H1 (cell line): ENCODE results near the gene BCAP31. TPM values are rescaled to one million over a fixed set of nuclear protein-coding genes. Genes with fewer than 3 reads are reported as not detected.
A peak's percentile ranks its signal among the peaks of the same experiment; 100 is the strongest.

Experiments
- CTCF ChIA-PET: fragments of 300-600 bp; sonication (Branson Sonifier 250); formaldehyde crosslinking; loops from one replicate; lab custom pipeline; 2021; ENCODE audit not compliant: partially characterized antibody; lab: Charles Lee
- POLR2A ChIA-PET: fragments of 300-600 bp; sonication (Branson Sonifier 250); formaldehyde crosslinking; loops from one replicate; lab custom pipeline; 2021; ENCODE audit warnings: inconsistent platforms; ENCODE audit not compliant: partially characterized antibody; lab: Charles Lee
- DNase-seq, 2 experiments: peaks; one replicate each; pipeline versions ENCODE4 v3.0.0 to v3.0.0-alpha.2; 2010 to 2022; ENCODE audit warnings: low spot score in 2 of 2, low read depth in 1 of 2, mixed read lengths in 1 of 2
- FAIRE-seq: peaks from 2 replicates; lab custom pipeline; 2011; peaks lifted over from hg19 to GRCh38; lab: Jason Lieb, UNC
- H2AFZ ChIP-seq: 2 replicates; pipeline ENCODE4 v1.8.1; 2012; ENCODE audit warnings: low read length, inconsistent platforms
- H2AK5ac ChIP-seq: 2 replicates; pipeline ENCODE4 v1.6.1; 2013; ENCODE audit warnings: low read depth, low read length
- H2BK120ac ChIP-seq: replicated peaks from 2 replicates; pipeline ENCODE3; 2013; ENCODE audit warnings: low read depth, low read length, inconsistent platforms
- H2BK12ac ChIP-seq: 2 replicates; pipeline ENCODE4 v1.6.1; 2013; ENCODE audit warnings: low read depth, low read length
- H2BK15ac ChIP-seq: 2 replicates; pipeline ENCODE4 v1.6.1; 2013; ENCODE audit warnings: low read length
- H2BK20ac ChIP-seq: 2 replicates; pipeline ENCODE4 v1.6.1; 2013; ENCODE audit warnings: low read length
- H2BK5ac ChIP-seq: 2 replicates; pipeline ENCODE4 v1.6.1; 2013; ENCODE audit warnings: low read depth, low read length
- H3K14ac ChIP-seq: 2 replicates; pipeline ENCODE4 v1.6.1; 2013; ENCODE audit warnings: inconsistent platforms; ENCODE audit not compliant: insufficient read length
- H3K18ac ChIP-seq: 2 replicates; pipeline ENCODE4 v1.6.1; 2013; ENCODE audit warnings: low read length; ENCODE audit errors: extremely low read depth
- H3K23ac ChIP-seq: 2 replicates; pipeline ENCODE4 v1.6.1; 2013; ENCODE audit warnings: inconsistent platforms; ENCODE audit not compliant: insufficient read length
- H3K23me2 ChIP-seq: 2 replicates; pipeline ENCODE4 v1.6.1; 2013; ENCODE audit warnings: low read depth, low read length
- H3K27ac ChIP-seq: 2 replicates; pipeline ENCODE4 v1.6.1; 2011; ENCODE audit warnings: low read depth, low read length, inconsistent platforms
- H3K27me3 ChIP-seq, 4 experiments: replicated peaks in 1 of 4; 1 replicate in 1 of 4; 2 replicates in 3 of 4; pipeline versions ENCODE4 v1.6.1 to v1.8.1; 2011 to 2013; ENCODE audit warnings: low read length in 3 of 4, mild to moderate bottlenecking in 3 of 4, inconsistent platforms in 2 of 4, mixed read lengths in 2 of 4, moderate library complexity in 1 of 4; ENCODE audit not compliant: control insufficient read depth in 3 of 4, insufficient read depth in 3 of 4; ENCODE audit errors: extremely low read depth in 1 of 4
- H3K36me3 ChIP-seq, 4 experiments: 2 replicates each; pipeline versions ENCODE4 v1.6.1 to v1.8.1; 2011 to 2013; ENCODE audit warnings: mild to moderate bottlenecking in 4 of 4, low read length in 3 of 4, moderate library complexity in 2 of 4, control low read depth in 1 of 4, inconsistent platforms in 1 of 4; ENCODE audit not compliant: insufficient read depth in 4 of 4, control insufficient read depth in 2 of 4
- H3K4ac ChIP-seq: replicated peaks from 2 replicates; pipeline ENCODE3; 2013; ENCODE audit warnings: low read length, low read depth, mixed read lengths, inconsistent platforms; ENCODE audit not compliant: insufficient read length
- H3K4me1 ChIP-seq, 4 experiments: replicated peaks in 1 of 4; 1 replicate in 1 of 4; 2 replicates in 3 of 4; pipeline versions ENCODE4 v1.6.1 to v1.8.1; 2011 to 2013; ENCODE audit warnings: low read length in 3 of 4, inconsistent platforms in 2 of 4, mixed read lengths in 1 of 4; ENCODE audit not compliant: insufficient read depth in 4 of 4, control insufficient read depth in 3 of 4
- H3K4me2 ChIP-seq, 2 experiments: 2 replicates each; pipeline versions ENCODE4 v1.6.1 to v1.8.1; 2011 to 2013; ENCODE audit warnings: low read depth in 2 of 2, low read length in 2 of 2, control low read depth in 1 of 2, inconsistent platforms in 1 of 2, mild to moderate bottlenecking in 1 of 2; ENCODE audit not compliant: insufficient read depth in 1 of 2
- H3K4me3 ChIP-seq, 4 experiments: fragments of 200-600, 300-600 bp in 1 of 4; sonication (generic), shearing (Covaris generic), sonication (Bioruptor Twin) in 1 of 4; 2 replicates each; pipeline versions ENCODE4 v1.5.1 to v1.8.1; 2011 to 2016; ENCODE audit warnings: low read length in 4 of 4, low read depth in 3 of 4, control low read depth in 2 of 4, inconsistent platforms in 2 of 4, mild to moderate bottlenecking in 2 of 4, mixed read lengths in 1 of 4, moderate library complexity in 1 of 4; ENCODE audit not compliant: insufficient read depth in 2 of 4; ENCODE audit errors: extremely low read depth in 1 of 4
- H3K56ac ChIP-seq: replicated peaks from 2 replicates; pipeline ENCODE3; 2013; ENCODE audit warnings: low read depth, mild to moderate bottlenecking, mixed read lengths, low read length, inconsistent platforms; ENCODE audit not compliant: insufficient read length
- H3K79me1 ChIP-seq: 2 replicates; pipeline ENCODE4 v1.6.1; 2013; ENCODE audit warnings: low read depth, low read length, control low read depth
- H3K79me2 ChIP-seq, 2 experiments: 2 replicates each; pipeline versions ENCODE4 v1.6.1 to v1.8.1; 2012 to 2013; ENCODE audit warnings: low read length in 2 of 2, mild to moderate bottlenecking in 2 of 2, inconsistent platforms in 1 of 2; ENCODE audit not compliant: insufficient read depth in 2 of 2, control insufficient read depth in 1 of 2
- H3K9ac ChIP-seq, 4 experiments: replicated peaks in 1 of 4; 1 replicate in 1 of 4; 2 replicates in 3 of 4; pipeline versions ENCODE4 v1.6.1 to v1.8.1; 2011 to 2013; ENCODE audit warnings: low read depth in 3 of 4, low read length in 3 of 4, control low read depth in 2 of 4, mild to moderate bottlenecking in 2 of 4, moderate library complexity in 2 of 4, inconsistent platforms in 1 of 4; ENCODE audit errors: extremely low read depth in 1 of 4
- H3K9me3 ChIP-seq, 2 experiments: 2 replicates each; pipeline versions ENCODE4 v1.6.1 to v1.8.1; 2012 to 2013; ENCODE audit warnings: mild to moderate bottlenecking in 2 of 2, moderate library complexity in 2 of 2, control low read depth in 1 of 2, inconsistent platforms in 1 of 2, low read depth in 1 of 2, low read length in 1 of 2, mixed read lengths in 1 of 2; ENCODE audit not compliant: insufficient read depth in 2 of 2
- H4K20me1 ChIP-seq, 2 experiments: replicated peaks in 1 of 2; 2 replicates each; pipeline versions ENCODE3 to v1.8.1; 2011 to 2013; ENCODE audit warnings: inconsistent platforms in 2 of 2, low read length in 2 of 2, mild to moderate bottlenecking in 1 of 2; ENCODE audit not compliant: insufficient read depth in 2 of 2, control insufficient read depth in 1 of 2
- H4K5ac ChIP-seq: 2 replicates; pipeline ENCODE4 v1.6.1; 2013; ENCODE audit warnings: low read length, low read depth, mixed read lengths, inconsistent platforms; ENCODE audit not compliant: insufficient read length
- H4K8ac ChIP-seq: 2 replicates; pipeline ENCODE4 v1.8.0; 2013; ENCODE audit warnings: mild to moderate bottlenecking, moderate library complexity, low read length, inconsistent platforms; ENCODE audit not compliant: insufficient read depth; ENCODE audit errors: extremely low read depth
- H4K91ac ChIP-seq: replicated peaks from 2 replicates; pipeline ENCODE3; 2013; ENCODE audit warnings: low read length, mixed read lengths, inconsistent platforms; ENCODE audit not compliant: insufficient read length
- CBX8 ChIP-seq: fragments of 300-800, 300-1000 bp; sonication (generic); IDR thresholded peaks from 2 replicates; pipeline ENCODE4 v1.7.1; 2016; ENCODE audit warnings: low read depth, low read length, borderline replicate concordance
- CHD2 ChIP-seq: IDR thresholded peaks from 2 replicates; pipeline ENCODE4 v1.6.1; 2012; ENCODE audit warnings: low read length, improper control_type of control experiment
- FOSL1 ChIP-seq: IDR thresholded peaks from 2 replicates; pipeline ENCODE4 v1.6.1; 2011; ENCODE audit warnings: mild to moderate bottlenecking, low read depth, low read length, moderate library complexity; ENCODE audit not compliant: insufficient read depth
- POLR2A ChIP-seq, 2 experiments: IDR thresholded peaks; 1 replicate in 1 of 2; 2 replicates in 1 of 2; pipeline ENCODE4 v1.6.1; 2011; ENCODE audit warnings: low read depth in 2 of 2, low read length in 2 of 2, mild to moderate bottlenecking in 2 of 2; ENCODE audit errors: control extremely low read depth in 1 of 2
- RFX5 ChIP-seq: IDR thresholded peaks from 2 replicates; pipeline ENCODE4 v1.6.1; 2011; ENCODE audit warnings: low read depth, low read length, improper control_type of control experiment, borderline replicate concordance
- SIN3A ChIP-seq, 2 experiments: IDR thresholded peaks in 1 of 2; conservative IDR thresholded peaks in 1 of 2; 2 replicates each; pipeline ENCODE4 v1.6.1; 2011 to 2012; ENCODE audit warnings: low read length in 2 of 2, improper control_type of control experiment in 1 of 2, low read depth in 1 of 2, mild to moderate bottlenecking in 1 of 2
- SIX5 ChIP-seq: IDR thresholded peaks from 2 replicates; pipeline ENCODE4 v1.6.1; 2011; ENCODE audit warnings: mild to moderate bottlenecking, low read depth, low read length
- SP1 ChIP-seq: IDR thresholded peaks from 2 replicates; pipeline ENCODE4 v1.6.1; 2011; ENCODE audit warnings: low read depth, low read length
- SRF ChIP-seq: IDR thresholded peaks from 2 replicates; pipeline ENCODE4 v1.6.1; 2011; ENCODE audit warnings: mild to moderate bottlenecking, low read depth, low read length, moderate library complexity
- TBP ChIP-seq: IDR thresholded peaks from 2 replicates; pipeline ENCODE4 v1.6.1; 2011; ENCODE audit warnings: low read depth, low read length, improper control_type of control experiment
- TCF12 ChIP-seq: IDR thresholded peaks from 2 replicates; pipeline ENCODE4 v1.6.1; 2011; ENCODE audit warnings: low read depth, mild to moderate bottlenecking, low read length
- WGBS, 2 experiments: shearing (Covaris generic) in 1 of 2; methylation state at CpG; one replicate each; pipeline versions ENCODE4 v1.1.6 to v1.1.7; 2013 to 2015; ENCODE audit warnings: low lambda C conversion rate in 2 of 2, mixed read lengths in 2 of 2, inconsistent platforms in 1 of 2, low coverage in 1 of 2, missing lambda C conversion rate in 1 of 2; ENCODE audit not compliant: insufficient replicate concordance in 2 of 2, insufficient coverage in 1 of 2, insufficient read length in 1 of 2; ENCODE audit errors: extremely low coverage in 1 of 2, missing lambda C conversion rate in 1 of 2; 5-methylcytosine and 5-hydroxymethylcytosine counted together
- polyA plus RNA-seq, 7 experiments: library from polyadenylated mRNA; depleted of rRNA in 3 of 7; stranded (reverse) in 5 of 7; unstranded in 2 of 7; fragments of >200 nt in 5 of 7; fragments of 200-250 nt in 2 of 7; gene quantifications; 1 replicate in 5 of 7; 2 replicates in 1 of 7; 4 replicates in 1 of 7; pipeline versions ENCODE4 v1.2.1 to v1.2.3, GENCODE V29; 2011 to 2013; ENCODE audit warnings: missing spikeins in 2 of 7, mixed read lengths in 2 of 7
- total RNA-seq: library from RNA; stranded (reverse); fragmentation: NEBNext Ultra II Directional; extraction: Animal tissue kit (Norgen Biotek cat#: 25700); gene quantifications from 2 replicates; pipeline ENCODE4 v1.2.1, GENCODE V29; 2021

The BCAP31 gene
- total and polyA plus RNA-seq, 2 of the 8 experiments (the other 6 are each of a cell fraction or from before 2014, with no cell fraction given) = 136 to 159 TPM

GRCh38 chrX:153687121-153688039 is 36.8 kb downstream of the BCAP31 start, which contains the start of gene SLC6A8:
Gene SLC6A8, plus strand, starts transcription at chrX:153687926. Its CDS starts 649 bp downstream, at chrX:153688575.
- Histone ChIP-seq H3K9me3 (peaks cover 4 to 5% of the 10 kb centered on the region in 2 experiments; a peak in 2 of 4 replicates), H3K56ac (no peak within 1 kb of the TSS), H3K27ac (no peak within 1 kb of the TSS), H3K79me1 (no peaks in the 10 kb centered on the region; the same call in 1 of the 2 replicates), H2BK5ac (no peak within 1 kb of the TSS), H2BK15ac (no peak within 1 kb of the TSS), H4K20me1 (peaks cover 2 to 3% of the 10 kb centered on the region in 2 experiments), H3K79me2 (peaks cover 0 to 13% of the 10 kb centered on the region in 2 experiments; a peak in 3 of 4 replicates), H2BK20ac (no peak within 1 kb of the TSS), H3K23me2 (no peaks in the 10 kb centered on the region), H3K23ac (no peak within 1 kb of the TSS), H3K27me3 (no peaks in the 10 kb centered on the region), H4K5ac (no peak within 1 kb of the TSS), H3K14ac (no peak within 1 kb of the TSS), H3K36me3 (peaks cover 0 to 21% (median 0%) of the 10 kb centered on the region in 4 experiments; a peak in 3 of 8 replicates), H2AK5ac (no peak within 1 kb of the TSS), H4K91ac (no peak within 1 kb of the TSS), H2AFZ (no peak within 1 kb of the TSS), H3K4ac (no peak within 1 kb of the TSS), H3K18ac (no peak within 1 kb of the TSS; the same call in 1 of the 2 replicates), H2BK12ac (0 out of 2 replicates have a peak within 1 kb of the TSS, but pooled peaks have one; percentile 50), H3K4me3 (peak within 1 kb of the TSS; percentile 47 to 58 (median 51)), H2BK120ac (no peak within 1 kb of the TSS), H4K8ac (peak within 1 kb of the TSS; percentile 51), H3K4me2 (peak within 1 kb of the TSS; percentile 45 to 57), H3K4me1 (peaks cover 0 to 27% (median 11%) of the 10 kb centered on the region in 4 experiments; a peak in 6 of 7 replicates), H3K9ac (peak within 1 kb of the TSS; percentile 41 to 64 (median 54); a peak in 6 of 7 replicates)
- ChIA-PET POLR2A (interaction anchor here (1.0 to 2.3 kb wide), 7 partner anchors 11 to 110 kb away, joined by 3 to 11 read pairs (median 5); partner anchors contain the start of genes BCAP31 and PNCK), CTCF (interaction anchor here (0.7 to 2.1 kb wide), 9 partner anchors 8 to 147 kb away, joined by 3 to 10 read pairs (median 5); no protein-coding TSS in a partner anchor)
- 0% methylated on average over 2 of the region's 66 CpGs; no CpG with 5 or more reads in 1 of the 2 experiments for WGBS, 2 experiments
- no peak for FAIRE-seq
- DNase-seq = peak in 1 of 2 experiments; percentile 69
- TF ChIP-seq CBX8 (no peak), FOSL1 (no peak), SIN3A (conservative IDR thresholded peaks at IDR 0.05 in 1 of 2, IDR thresholded peaks at IDR 0.05 in 1 of 2; ENCODE audit: low read depth in 1 of 2, low read length in 2 of 2) (no peak), SRF (no peak), TCF12 (no peak), SIX5 (no peak), POLR2A (IDR thresholded peaks at IDR 0.05; ENCODE audit: control extremely low read depth in 1 of 2, low read depth in 2 of 2, low read length in 2 of 2) (no peak; a peak in 1 of 3 replicates), TBP (peak; percentile 78; the same call in 1 of the 2 replicates), RFX5 (no peak), CHD2 (no peak), SP1 (no peak)
